Dendritic cell treated with granulocyte-macrophage colony-stimulating factor and Interleukin-4, amounts not matched to agents 40 ng/mL and 50 ng/mL, for 4 days (primary cell): Measurements from ENCODE around the gene ZC3H7A.
"Not testable (repeated sequence)": the region's sequence is repeated elsewhere in the genome, so short reads cannot be mapped to it uniquely, and the experiment has no call there.

ENCODE experiments used
- H3K27ac Mint-ChIP-seq: one replicate; pipeline ENCODE4 v1.8.0; 2022; ENCODE audit warnings: mild to moderate bottlenecking, mixed read lengths
- H3K27me3 Mint-ChIP-seq: one replicate; pipeline ENCODE4 v1.8.0; 2022; ENCODE audit warnings: mild to moderate bottlenecking, mixed read lengths
- H3K36me3 Mint-ChIP-seq: one replicate; pipeline ENCODE4 v1.8.0; 2022; ENCODE audit warnings: low read depth, mixed read lengths
- H3K4me1 Mint-ChIP-seq: one replicate; pipeline ENCODE4 v1.8.0; 2022; ENCODE audit warnings: low read depth, mixed read lengths
- H3K4me3 Mint-ChIP-seq: one replicate; pipeline ENCODE4 v1.8.0; 2022; ENCODE audit warnings: mild to moderate bottlenecking, moderate library complexity, mixed read lengths
- H3K9me3 Mint-ChIP-seq: one replicate; pipeline ENCODE4 v1.8.0; 2022; ENCODE audit warnings: mixed read lengths
- intact Hi-C: fragments of 100-400 bp; cut with micrococcal nuclease; formaldehyde crosslinking; loops from one replicate; pipeline ENCODE4 v1.15.0; 2022

Gene ZC3H7A

GRCh38 chr16:11819798-11820197 is 22.7 kb upstream of the ZC3H7A start:
- Mint-ChIP-seq H3K36me3 (peaks cover 6% of the 10 kb centered on the region), H3K27ac (no peak overlapping the region), H3K9me3 (peaks cover 9% of the 10 kb centered on the region), H3K27me3 (no peaks in the 10 kb centered on the region), H3K4me1 (peaks cover 37% of the 10 kb centered on the region), H3K4me3 (no peak overlapping the region)
- intact Hi-C loops: loop anchor here (10.0 kb wide), 1 partner anchor 425 kb away; no protein-coding TSS in a partner anchor

GRCh38 chr16:11818970-11819369 is 21.9 kb upstream of the ZC3H7A start:
- not testable (repeated sequence) for H3K9me3 Mint-ChIP-seq, H3K27me3 Mint-ChIP-seq, H3K27ac Mint-ChIP-seq, H3K4me3 Mint-ChIP-seq, H3K36me3 Mint-ChIP-seq
- H3K4me1 Mint-ChIP-seq: peaks cover 38% of the 10 kb centered on the region
- intact Hi-C loops: loop anchor here (10.0 kb wide), 1 partner anchor 424 kb away; no protein-coding TSS in a partner anchor

GRCh38 chr16:11816123-11816522 is 19.1 kb upstream of the ZC3H7A start:
- intact Hi-C loops: loop anchor here (10.0 kb wide), 1 partner anchor 421 kb away; no protein-coding TSS in a partner anchor
- no peaks in the 10 kb centered on the region for H3K36me3 Mint-ChIP-seq
- H3K27me3 Mint-ChIP-seq: no peaks in the 10 kb centered on the region
- no peak overlapping the region for H3K4me3 Mint-ChIP-seq
- no peaks in the 10 kb centered on the region for H3K9me3 Mint-ChIP-seq
- peak overlapping the region; percentile 79 for H3K27ac Mint-ChIP-seq
- H3K4me1 Mint-ChIP-seq: peaks cover 30% of the 10 kb centered on the region

GRCh38 chr16:11814800-11815199 is 17.7 kb upstream of the ZC3H7A start:
- H3K4me3 Mint-ChIP-seq, H3K9me3 Mint-ChIP-seq, H3K36me3 Mint-ChIP-seq, H3K27me3 Mint-ChIP-seq: not testable (repeated sequence)
- Mint-ChIP-seq H3K4me1 (peaks cover 33% of the 10 kb centered on the region), H3K27ac (peak overlapping the region; percentile 79)
- intact Hi-C loops: loop anchor here (2.0 to 10.0 kb wide), 2 partner anchors 16 to 420 kb away; no protein-coding TSS in a partner anchor

- H3K4me1 Mint-ChIP-seq: peaks cover 20% of the 10 kb centered on the region
- intact Hi-C loops: no loop called here
- H3K9me3 Mint-ChIP-seq: no peaks in the 10 kb centered on the region
- no peak overlapping the region for H3K27ac Mint-ChIP-seq
- H3K4me3 Mint-ChIP-seq: no peak overlapping the region
- peaks cover 10% of the 10 kb centered on the region for H3K27me3 Mint-ChIP-seq
- no peaks in the 10 kb centered on the region for H3K36me3 Mint-ChIP-seq
Measured at GRCh38 chr16:11806721-11807120, 9.7 kb upstream of the ZC3H7A start.

GRCh38 chr16:11805556-11805955 is 8.5 kb upstream of the ZC3H7A start:
- intact Hi-C loops: no loop called here
- H3K27me3 Mint-ChIP-seq: peaks cover 10% of the 10 kb centered on the region
- no peaks in the 10 kb centered on the region for H3K9me3 Mint-ChIP-seq
- no peaks in the 10 kb centered on the region for H3K36me3 Mint-ChIP-seq
- H3K4me3 Mint-ChIP-seq: no peak overlapping the region
- H3K4me1 Mint-ChIP-seq: peaks cover 30% of the 10 kb centered on the region
- H3K27ac Mint-ChIP-seq: no peak overlapping the region

- peak overlapping the region; percentile 62 for H3K27ac Mint-ChIP-seq
Measured at GRCh38 chr16:11801481-11802021, 4.5 kb upstream of the ZC3H7A start.

GRCh38 chr16:11800382-11800718 is 3.3 kb upstream of the ZC3H7A start:
- Mint-ChIP-seq H3K4me3 (peak overlapping the region; percentile 97), H3K36me3 (peaks cover 29% of the 10 kb centered on the region), H3K27ac (peak overlapping the region; percentile 95)

More at GRCh38 chr16:11801481-11802021, 4.5 kb upstream of the ZC3H7A start:
- intact Hi-C loops: no loop called here
- Mint-ChIP-seq H3K4me3 (no peak overlapping the region), H3K27me3 (peaks cover 10% of the 10 kb centered on the region), H3K36me3 (peaks cover 17% of the 10 kb centered on the region), H3K4me1 (peaks cover 44% of the 10 kb centered on the region), H3K9me3 (no peaks in the 10 kb centered on the region)

GRCh38 chr16:11799509-11800381 is 2.7 kb upstream of the ZC3H7A start:
- intact Hi-C loops: loop anchor here (2.0 to 5.0 kb wide), 4 partner anchors 15 to 57 kb away; partner anchors contain the start of genes RSL1D1 and TXNDC11

More at GRCh38 chr16:11800382-11800718, 3.3 kb upstream of the ZC3H7A start:
- Mint-ChIP-seq H3K27me3 (peaks cover 5% of the 10 kb centered on the region), H3K9me3 (no peaks in the 10 kb centered on the region), H3K4me1 (peaks cover 53% of the 10 kb centered on the region)
- intact Hi-C loops: no loop called here

GRCh38 chr16:11799017-11799381 is 1.9 kb upstream of the ZC3H7A start:
- Mint-ChIP-seq H3K4me1 (peaks cover 67% of the 10 kb centered on the region), H3K27ac (peak overlapping the region; percentile 95), H3K4me3 (peak overlapping the region; percentile 97), H3K9me3 (no peaks in the 10 kb centered on the region), H3K27me3 (peaks cover 2% of the 10 kb centered on the region), H3K36me3 (peaks cover 43% of the 10 kb centered on the region)
- intact Hi-C loops: loop anchor here (2.0 to 5.0 kb wide), 4 partner anchors 16 to 57 kb away; partner anchors contain the start of genes RSL1D1 and TXNDC11

More at GRCh38 chr16:11799509-11800381, 2.7 kb upstream of the ZC3H7A start:
- H3K36me3 Mint-ChIP-seq: peaks cover 35% of the 10 kb centered on the region
- peaks cover 4% of the 10 kb centered on the region for H3K27me3 Mint-ChIP-seq
- H3K27ac Mint-ChIP-seq: peak overlapping the region; percentile 95
- H3K9me3 Mint-ChIP-seq: no peaks in the 10 kb centered on the region
- H3K4me3 Mint-ChIP-seq: peak overlapping the region; percentile 97
- H3K4me1 Mint-ChIP-seq: peaks cover 59% of the 10 kb centered on the region

GRCh38 chr16:11797957-11798299 is 870 bp upstream of the ZC3H7A start:
- Mint-ChIP-seq H3K27me3 (no peaks in the 10 kb centered on the region), H3K9me3 (no peaks in the 10 kb centered on the region), H3K27ac (peak overlapping the region; percentile 95), H3K4me3 (peak overlapping the region; percentile 97), H3K4me1 (peaks cover 73% of the 10 kb centered on the region), H3K36me3 (peaks cover 47% of the 10 kb centered on the region)
- intact Hi-C loops: loop anchor here (2.0 to 5.0 kb wide), 4 partner anchors 15 to 56 kb away; partner anchors contain the start of genes RSL1D1 and TXNDC11

- Mint-ChIP-seq H3K36me3 (peaks cover 52% of the 10 kb centered on the region), H3K4me1 (peaks cover 77% of the 10 kb centered on the region), H3K27ac (peak overlapping the region; percentile 90), H3K4me3 (peak overlapping the region; percentile 82), H3K9me3 (no peaks in the 10 kb centered on the region), H3K27me3 (no peaks in the 10 kb centered on the region)
- intact Hi-C loops: loop anchor here (5.0 kb wide), 2 partner anchors 54 to 56 kb away; partner anchors contain the start of genes RSL1D1 and TXNDC11
Measured at GRCh38 chr16:11796227-11797165, 562 bp downstream of the ZC3H7A start.

GRCh38 chr16:11795887-11796226 is 1.2 kb downstream of the ZC3H7A start:
- H3K4me1 Mint-ChIP-seq: peaks cover 78% of the 10 kb centered on the region
- intact Hi-C loops: loop anchor here (5.0 kb wide), 2 partner anchors 54 to 56 kb away; partner anchors contain the start of genes RSL1D1 and TXNDC11
- H3K4me3 Mint-ChIP-seq: peak overlapping the region; percentile 82
- no peaks in the 10 kb centered on the region for H3K9me3 Mint-ChIP-seq
- H3K27ac Mint-ChIP-seq: peak overlapping the region; percentile 90
- H3K36me3 Mint-ChIP-seq: peaks cover 58% of the 10 kb centered on the region
- no peaks in the 10 kb centered on the region for H3K27me3 Mint-ChIP-seq
